Measurements from ENCODE around the gene APOD. TPM values are rescaled to one million over a fixed set of nuclear protein-coding genes. Genes with fewer than 3 reads are reported as not detected.
"Not testable (repeated sequence)": the region's sequence is repeated elsewhere in the genome, so short reads cannot be mapped to it uniquely, and the experiment has no call there.

Gene APOD
- total RNA-seq, 1 donor: 1.4 TPM

DNA sequence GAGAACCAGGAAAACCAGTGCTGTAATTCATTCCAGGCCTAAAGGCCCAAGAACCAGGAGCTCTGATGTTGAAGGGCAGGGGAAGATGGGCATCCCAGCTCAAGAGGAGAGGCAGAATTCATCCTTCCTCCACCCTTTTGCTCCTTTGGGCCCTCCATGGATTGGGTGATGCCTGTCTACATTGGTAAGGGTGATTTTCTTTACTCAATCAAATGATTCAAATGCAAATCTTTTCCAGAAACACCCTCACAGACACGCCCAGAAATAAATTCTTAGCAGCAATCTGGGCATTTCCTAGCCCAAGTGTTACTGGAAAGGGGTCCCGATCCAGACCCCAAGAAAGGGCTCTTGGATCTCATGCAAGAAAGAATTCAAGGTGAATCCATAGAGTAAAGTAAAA is 17.6 kb upstream of the APOD start:
- H3K79me2 ChIP-seq (ENCODE audit: insufficient read depth, low read length): no peaks in the 10 kb centered on the region
- no peaks in the 10 kb centered on the region for H3K27me3 ChIP-seq (ENCODE audit: insufficient read depth, low read length)
- no peak overlapping the region for H3K27ac ChIP-seq (ENCODE audit: low read depth, low read length)
- TF ChIP-seq, protein P1, sequence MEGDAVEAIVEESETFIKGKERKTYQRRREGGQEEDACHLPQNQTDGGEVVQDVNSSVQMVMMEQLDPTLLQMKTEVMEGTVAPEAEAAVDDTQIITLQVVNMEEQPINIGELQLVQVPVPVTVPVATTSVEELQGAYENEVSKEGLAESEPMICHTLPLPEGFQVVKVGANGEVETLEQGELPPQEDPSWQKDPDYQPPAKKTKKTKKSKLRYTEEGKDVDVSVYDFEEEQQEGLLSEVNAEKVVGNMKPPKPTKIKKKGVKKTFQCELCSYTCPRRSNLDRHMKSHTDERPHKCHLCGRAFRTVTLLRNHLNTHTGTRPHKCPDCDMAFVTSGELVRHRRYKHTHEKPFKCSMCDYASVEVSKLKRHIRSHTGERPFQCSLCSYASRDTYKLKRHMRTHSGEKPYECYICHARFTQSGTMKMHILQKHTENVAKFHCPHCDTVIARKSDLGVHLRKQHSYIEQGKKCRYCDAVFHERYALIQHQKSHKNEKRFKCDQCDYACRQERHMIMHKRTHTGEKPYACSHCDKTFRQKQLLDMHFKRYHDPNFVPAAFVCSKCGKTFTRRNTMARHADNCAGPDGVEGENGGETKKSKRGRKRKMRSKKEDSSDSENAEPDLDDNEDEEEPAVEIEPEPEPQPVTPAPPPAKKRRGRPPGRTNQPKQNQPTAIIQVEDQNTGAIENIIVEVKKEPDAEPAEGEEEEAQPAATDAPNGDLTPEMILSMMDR (IDR thresholded peaks at IDR 0.05; ENCODE audit: extremely low read depth, low read depth, low read length): no peak
- no peaks in the 10 kb centered on the region for H3K4me1 ChIP-seq (ENCODE audit: insufficient read depth, low read length)
- H2AFZ ChIP-seq (ENCODE audit: low read length): no peak overlapping the region
- no peak for DNase-seq (ENCODE audit: insufficient read length, low spot score, missing footprints)
- H3K9me3 ChIP-seq (ENCODE audit: low read depth, low read length): no peaks in the 10 kb centered on the region
- H3K4me2 ChIP-seq (ENCODE audit: insufficient read depth, low read length): no peak overlapping the region
- no peak overlapping the region for H3K4me3 ChIP-seq (ENCODE audit: insufficient read depth, low read length)
- H4K20me1 ChIP-seq (ENCODE audit: insufficient read depth, low read length): no peaks in the 10 kb centered on the region
- H3K36me3 ChIP-seq (ENCODE audit: insufficient read depth, low read length): no peaks in the 10 kb centered on the region

DNA sequence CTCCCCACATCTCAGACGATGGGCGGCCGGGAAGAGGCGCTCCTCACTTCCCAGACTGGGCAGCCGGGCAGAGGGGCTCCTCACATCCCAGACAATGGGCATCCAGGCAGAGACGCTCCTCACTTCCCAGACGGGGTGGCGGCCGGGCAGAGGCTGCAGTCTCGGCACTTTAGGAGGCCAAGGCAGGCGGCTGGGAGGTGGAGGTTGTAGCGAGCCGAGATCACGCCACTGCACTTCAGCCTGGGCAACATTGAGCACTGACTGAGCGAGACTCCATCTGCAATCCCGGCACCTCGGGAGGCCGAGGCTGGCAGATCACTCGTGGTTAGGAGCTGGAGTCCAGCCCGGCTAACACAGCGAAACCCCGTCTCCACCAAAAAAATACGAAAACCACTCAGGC is 16.2 kb upstream of the APOD start:
- not testable (repeated sequence) for H3K9me3 ChIP-seq (ENCODE audit: low read depth, low read length); H3K36me3 ChIP-seq (ENCODE audit: insufficient read depth, low read length); H4K20me1 ChIP-seq (ENCODE audit: insufficient read depth, low read length); H3K27ac ChIP-seq (ENCODE audit: low read depth, low read length); H2AFZ ChIP-seq (ENCODE audit: low read length); H3K4me2 ChIP-seq (ENCODE audit: insufficient read depth, low read length); H3K4me3 ChIP-seq (ENCODE audit: insufficient read depth, low read length); H3K79me2 ChIP-seq (ENCODE audit: insufficient read depth, low read length); H3K27me3 ChIP-seq (ENCODE audit: insufficient read depth, low read length); H3K4me1 ChIP-seq (ENCODE audit: insufficient read depth, low read length); DNase-seq (ENCODE audit: insufficient read length, low spot score, missing footprints)

DNA sequence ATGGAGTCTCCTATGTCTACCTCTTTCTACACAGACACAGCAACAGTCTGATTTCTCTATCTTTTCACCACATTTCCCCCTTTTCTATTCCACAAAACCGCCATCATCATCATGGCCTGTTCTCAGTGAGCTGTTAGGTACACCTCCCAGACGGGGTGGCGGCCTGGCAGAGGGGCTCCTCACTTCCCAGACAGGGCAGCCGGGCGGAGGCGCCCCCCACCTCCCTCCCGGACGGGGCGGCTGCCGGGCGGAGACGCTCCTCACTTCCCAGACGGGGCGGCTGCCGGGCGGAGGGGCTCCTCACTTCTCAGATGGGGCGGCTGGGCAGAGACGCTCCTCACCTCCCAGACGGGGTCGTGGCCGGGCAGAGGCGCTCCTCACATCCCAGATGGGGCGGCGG is 15.8 kb upstream of the APOD start:
- H2AFZ ChIP-seq (ENCODE audit: low read length); H3K27me3 ChIP-seq (ENCODE audit: insufficient read depth, low read length); H3K4me1 ChIP-seq (ENCODE audit: insufficient read depth, low read length); H3K36me3 ChIP-seq (ENCODE audit: insufficient read depth, low read length); DNase-seq (ENCODE audit: insufficient read length, low spot score, missing footprints); H3K4me3 ChIP-seq (ENCODE audit: insufficient read depth, low read length); H4K20me1 ChIP-seq (ENCODE audit: insufficient read depth, low read length); H3K9me3 ChIP-seq (ENCODE audit: low read depth, low read length); H3K27ac ChIP-seq (ENCODE audit: low read depth, low read length); H3K79me2 ChIP-seq (ENCODE audit: insufficient read depth, low read length); H3K4me2 ChIP-seq (ENCODE audit: insufficient read depth, low read length): not testable (repeated sequence)

DNA sequence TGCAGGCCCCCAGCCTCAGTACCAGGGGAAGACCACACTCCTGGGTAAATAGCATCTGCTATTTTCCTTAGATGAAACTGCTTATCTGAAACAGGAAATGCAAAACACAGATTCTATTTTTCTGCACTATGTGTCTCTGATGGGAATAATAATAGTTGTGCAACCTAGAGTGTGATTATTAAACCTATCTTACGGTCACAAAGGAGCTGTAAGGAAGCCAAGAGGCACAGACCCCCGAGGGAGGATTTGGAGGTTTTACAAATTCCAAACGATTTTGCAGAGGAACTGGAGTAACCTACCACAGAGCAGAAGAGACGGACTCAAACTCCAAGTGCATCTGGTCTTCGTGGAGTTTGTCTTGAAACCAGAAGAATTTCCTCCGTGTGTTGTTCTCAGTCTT is 14.1 kb upstream of the APOD start:
- H2AFZ ChIP-seq (ENCODE audit: low read length): no peak overlapping the region
- H3K4me3 ChIP-seq (ENCODE audit: insufficient read depth, low read length): no peak overlapping the region
- no peaks in the 10 kb centered on the region for H3K36me3 ChIP-seq (ENCODE audit: insufficient read depth, low read length)
- no peaks in the 10 kb centered on the region for H3K4me1 ChIP-seq (ENCODE audit: insufficient read depth, low read length)
- no peaks in the 10 kb centered on the region for H4K20me1 ChIP-seq (ENCODE audit: insufficient read depth, low read length)
- H3K79me2 ChIP-seq (ENCODE audit: insufficient read depth, low read length): no peaks in the 10 kb centered on the region
- H3K9me3 ChIP-seq (ENCODE audit: low read depth, low read length): no peaks in the 10 kb centered on the region
- H3K27ac ChIP-seq (ENCODE audit: low read depth, low read length): no peak overlapping the region
- H3K4me2 ChIP-seq (ENCODE audit: insufficient read depth, low read length): no peak overlapping the region
- TF ChIP-seq, protein P1 (IDR thresholded peaks at IDR 0.05; ENCODE audit: extremely low read depth, low read depth, low read length): no peak
- H3K27me3 ChIP-seq (ENCODE audit: insufficient read depth, low read length): no peaks in the 10 kb centered on the region
- DNase-seq (ENCODE audit: insufficient read length, low spot score, missing footprints): no peak

DNA sequence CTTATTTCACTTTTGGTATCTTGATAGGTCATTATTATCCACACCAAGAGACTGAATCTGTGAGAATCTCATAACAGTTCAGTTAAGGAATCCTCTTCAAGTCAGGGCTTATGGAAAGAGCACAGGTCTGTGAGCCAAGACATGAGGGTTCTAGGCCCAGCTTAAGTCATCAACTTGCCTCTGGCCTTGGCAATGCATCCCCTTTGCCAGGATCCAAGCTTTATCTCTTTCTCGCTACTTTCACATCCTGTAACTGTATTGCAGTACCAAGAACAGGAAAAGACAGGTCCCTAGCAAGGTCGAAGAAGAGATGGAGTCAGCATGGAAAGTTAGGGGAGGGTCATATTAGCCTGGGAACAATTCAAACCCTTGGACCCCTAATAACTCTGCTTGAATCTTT is 13.5 kb upstream of the APOD start:
- H3K27ac ChIP-seq (ENCODE audit: low read depth, low read length): no peak overlapping the region
- H3K4me3 ChIP-seq (ENCODE audit: insufficient read depth, low read length): no peak overlapping the region
- H3K9me3 ChIP-seq (ENCODE audit: low read depth, low read length): no peaks in the 10 kb centered on the region
- H2AFZ ChIP-seq (ENCODE audit: low read length): no peak overlapping the region
- no peaks in the 10 kb centered on the region for H3K4me1 ChIP-seq (ENCODE audit: insufficient read depth, low read length)
- no peak for DNase-seq (ENCODE audit: insufficient read length, low spot score, missing footprints)
- no peak overlapping the region for H3K4me2 ChIP-seq (ENCODE audit: insufficient read depth, low read length)
- H4K20me1 ChIP-seq (ENCODE audit: insufficient read depth, low read length): no peaks in the 10 kb centered on the region
- no peaks in the 10 kb centered on the region for H3K79me2 ChIP-seq (ENCODE audit: insufficient read depth, low read length)
- H3K36me3 ChIP-seq (ENCODE audit: insufficient read depth, low read length): no peaks in the 10 kb centered on the region
- TF ChIP-seq, protein P1 (IDR thresholded peaks at IDR 0.05; ENCODE audit: extremely low read depth, low read depth, low read length): no peak
- no peaks in the 10 kb centered on the region for H3K27me3 ChIP-seq (ENCODE audit: insufficient read depth, low read length)
